ENCODE measurements around the gene GABRD.

GABRD gene

DNA sequence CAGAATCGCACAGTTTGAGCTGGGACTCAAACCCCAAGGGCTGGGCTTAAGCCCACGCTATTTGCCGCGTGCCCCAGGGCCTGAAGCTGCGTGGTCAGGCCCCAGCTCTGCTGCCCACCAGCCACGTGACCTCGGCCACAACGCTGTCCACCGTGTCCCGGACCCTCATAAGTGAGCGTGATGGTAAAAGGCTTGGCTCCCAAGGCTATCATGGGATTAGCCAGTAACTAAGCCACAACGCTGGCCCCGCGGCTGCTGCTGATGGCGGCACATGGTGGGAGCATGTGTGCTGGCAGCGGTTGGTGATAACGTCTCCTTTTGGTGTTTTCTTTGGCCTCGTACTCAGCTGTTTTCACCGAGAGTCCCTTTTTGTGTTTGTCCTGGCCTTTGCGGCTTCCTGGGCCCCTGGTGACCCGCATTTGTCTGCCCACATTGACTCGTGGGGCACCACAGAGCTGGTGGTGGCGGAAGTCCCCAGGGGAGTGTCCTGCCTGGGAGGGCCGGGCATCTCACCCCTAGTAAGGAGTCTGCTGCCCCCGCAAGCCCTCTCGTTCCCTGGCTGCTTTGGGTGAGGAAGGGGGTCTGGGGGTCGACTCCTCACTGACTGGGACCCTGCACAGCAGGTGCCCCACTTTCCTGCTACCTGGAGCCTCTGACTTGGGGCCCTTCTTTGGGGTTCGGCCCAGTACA lies 60.4 kb downstream of the GABRD start:
- Histone ChIP-seq H3K4me3 (ENCODE audit: low read depth, low read length) (no peak overlapping the region), H3K27ac (no peak overlapping the region), H3K36me3 (peaks cover 12% of the 10 kb centered on the region), H3K9me3 (ENCODE audit: severe bottlenecking) (peaks cover 7% of the 10 kb centered on the region), H3K27me3 (ENCODE audit: insufficient read depth, low read depth, severe bottlenecking) (no peaks in the 10 kb centered on the region)
- TF ChIP-seq, protein P1, sequence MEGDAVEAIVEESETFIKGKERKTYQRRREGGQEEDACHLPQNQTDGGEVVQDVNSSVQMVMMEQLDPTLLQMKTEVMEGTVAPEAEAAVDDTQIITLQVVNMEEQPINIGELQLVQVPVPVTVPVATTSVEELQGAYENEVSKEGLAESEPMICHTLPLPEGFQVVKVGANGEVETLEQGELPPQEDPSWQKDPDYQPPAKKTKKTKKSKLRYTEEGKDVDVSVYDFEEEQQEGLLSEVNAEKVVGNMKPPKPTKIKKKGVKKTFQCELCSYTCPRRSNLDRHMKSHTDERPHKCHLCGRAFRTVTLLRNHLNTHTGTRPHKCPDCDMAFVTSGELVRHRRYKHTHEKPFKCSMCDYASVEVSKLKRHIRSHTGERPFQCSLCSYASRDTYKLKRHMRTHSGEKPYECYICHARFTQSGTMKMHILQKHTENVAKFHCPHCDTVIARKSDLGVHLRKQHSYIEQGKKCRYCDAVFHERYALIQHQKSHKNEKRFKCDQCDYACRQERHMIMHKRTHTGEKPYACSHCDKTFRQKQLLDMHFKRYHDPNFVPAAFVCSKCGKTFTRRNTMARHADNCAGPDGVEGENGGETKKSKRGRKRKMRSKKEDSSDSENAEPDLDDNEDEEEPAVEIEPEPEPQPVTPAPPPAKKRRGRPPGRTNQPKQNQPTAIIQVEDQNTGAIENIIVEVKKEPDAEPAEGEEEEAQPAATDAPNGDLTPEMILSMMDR (IDR thresholded peaks at IDR 0.05; ENCODE audit: low read depth, low read length), result no peak
- no peak for DNase-seq

DNA sequence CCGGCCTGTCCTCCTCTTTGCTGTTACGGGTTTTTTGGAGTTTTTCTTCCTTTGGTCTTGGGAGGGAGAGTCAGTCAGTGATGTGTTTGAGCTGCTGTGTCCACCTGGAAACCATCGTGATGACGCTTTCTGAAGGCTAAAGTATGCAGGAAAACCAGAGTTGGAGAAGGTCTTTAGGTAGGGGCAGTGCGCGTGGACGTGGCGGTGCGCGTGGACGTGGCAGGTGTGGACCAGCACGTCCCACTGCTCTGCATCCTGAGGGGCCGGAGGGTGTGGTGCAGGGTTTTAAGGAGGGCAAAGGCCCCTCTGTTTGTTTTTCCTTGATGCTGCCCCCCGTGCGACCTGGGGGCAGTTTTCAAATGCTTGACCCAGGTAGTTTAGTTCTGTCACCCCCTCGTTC lies 61.0 kb downstream of the GABRD start:
- Histone ChIP-seq H3K9me3 (ENCODE audit: severe bottlenecking) (peaks cover 7% of the 10 kb centered on the region), H3K4me3 (ENCODE audit: low read depth, low read length) (no peak overlapping the region), H3K36me3 (peaks cover 12% of the 10 kb centered on the region), H3K27ac (no peak overlapping the region), H3K27me3 (ENCODE audit: insufficient read depth, low read depth, severe bottlenecking) (no peaks in the 10 kb centered on the region)
- no peak for DNase-seq
- TF ChIP-seq, protein P1 (IDR thresholded peaks at IDR 0.05; ENCODE audit: low read depth, low read length), result no peak
